ENCODE results near the gene ANKEF1. TPM values are rescaled to one million over a fixed set of nuclear protein-coding genes. Genes with fewer than 3 reads are reported as not detected.

The ANKEF1 gene
- total and polyA plus RNA-seq, 10 of the 15 experiments (the other 5 are each of a cell fraction or from before 2014, with no cell fraction given): 0.04 to 3.0 (median 0.89) TPM

DNA sequence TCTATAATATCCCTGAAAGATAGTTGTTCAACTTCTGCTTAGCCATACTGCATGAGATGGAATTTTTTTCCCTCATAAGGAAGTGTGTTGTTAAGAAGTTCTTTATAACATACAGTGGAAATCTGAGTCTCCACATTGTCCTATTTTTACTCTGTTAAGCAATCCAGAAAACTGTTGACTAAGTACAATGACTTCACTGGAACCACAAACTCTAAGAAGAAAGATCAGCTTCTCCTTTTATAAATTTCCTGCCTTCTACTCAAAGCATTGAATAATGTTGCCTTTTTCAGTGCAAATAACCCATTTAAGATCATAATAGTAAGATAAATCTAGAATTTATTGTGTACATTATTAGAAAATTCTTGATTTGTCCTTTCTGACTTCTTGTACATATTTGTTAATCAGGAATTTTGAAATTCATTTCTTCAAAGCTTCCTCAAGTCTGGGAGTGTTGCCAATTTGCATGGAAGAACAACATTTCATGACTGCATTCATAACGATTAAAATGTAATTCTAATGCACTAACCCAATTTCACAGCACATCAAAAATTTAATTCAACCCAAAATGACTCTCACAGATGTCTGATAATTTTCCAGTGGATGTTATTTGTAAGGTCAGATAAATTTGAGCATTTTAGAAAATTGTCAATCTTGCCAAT, 45.6 kb upstream of the ANKEF1 start:
- ChIA-PET POLR2A (no interaction called here), RAD21 (ENCODE audit: unreplicated experiment) (no interaction called here), SMC1A (ENCODE audit: uncharacterized antibody, unreplicated experiment) (no interaction called here), CTCF (interaction anchor here (1.3 to 1.9 kb wide), 3 partner anchors 8 to 11 kb away, joined by 3 to 5 read pairs (median 3); no protein-coding TSS in a partner anchor)
- Histone ChIP-seq H3K27ac (ENCODE audit: control insufficient read depth, insufficient read depth) (no peak overlapping the region), H3K4me2 (ENCODE audit: control insufficient read depth, insufficient read depth) (no peak overlapping the region), H3K4me1 (ENCODE audit: control insufficient read depth, insufficient read depth, low read length) (no peaks in the 10 kb centered on the region), H4K20me1 (ENCODE audit: control insufficient read depth, insufficient read depth) (no peaks in the 10 kb centered on the region), H3K9ac (ENCODE audit: control insufficient read depth, insufficient read depth, low read length) (no peak overlapping the region), H3K79me2 (ENCODE audit: control insufficient read depth, insufficient read depth, low read length) (no peaks in the 10 kb centered on the region), H3K9me3 (replicated peaks; ENCODE audit: control insufficient read depth, insufficient read depth, low read length) (no peaks in the 10 kb centered on the region), H3K4me3 (no peak overlapping the region), H2AFZ (ENCODE audit: control insufficient read depth, low read depth, low read length) (no peak overlapping the region), H3K27me3 (replicated peaks in 1 of 2; ENCODE audit: control insufficient read depth in 2 of 2, insufficient read depth in 2 of 2, low read length in 1 of 2) (no peaks in the 10 kb centered on the region), H3K36me3 (ENCODE audit: control insufficient read depth in 2 of 2, insufficient read depth in 2 of 2, low read length in 1 of 2) (no peaks in the 10 kb centered on the region)
- in situ Hi-C loops (cut with MboI) (loop anchor here (25.0 kb wide), 1 partner anchor 1548 kb away; no protein-coding TSS in a partner anchor), intact Hi-C loops (cut with micrococcal nuclease; ENCODE audit: unreplicated experiment) (no loop called here)
- 7% methylated on average over 1 of the region's 1 CpG for WGBS (ENCODE audit: insufficient coverage, insufficient replicate concordance, low lambda C conversion rate, missing lambda C conversion rate)
- ATAC-seq (no peak), FAIRE-seq (no peak), DNase-seq (ENCODE audit: low read depth, low spot score) (no peak)
- TF ChIP-seq KDM1A (IDR thresholded peaks at IDR 0.05; ENCODE audit: borderline replicate concordance): no peak
- no peak for TF ChIP-seq RAD51 (IDR thresholded peaks at IDR 0.05)
- TF ChIP-seq ZBTB11 (CRISPR knock-in tag; IDR thresholded peaks at IDR 0.05): no peak
- no peak for TF ChIP-seq BACH1 (IDR thresholded peaks at IDR 0.05; ENCODE audit: borderline replicate concordance)
- TF ChIP-seq SRF (IDR thresholded peaks at IDR 0.05; ENCODE audit: low read depth in 2 of 2, low read length in 2 of 2): no peak
- no peak for TF ChIP-seq ZZZ3 (IDR thresholded peaks at IDR 0.05; ENCODE audit: control insufficient read depth, insufficient read length, low read depth)
- no peak for TF ChIP-seq CBX5 (IDR thresholded peaks at IDR 0.05; ENCODE audit: low read depth)
- TF ChIP-seq KLF5 (IDR thresholded peaks at IDR 0.05; ENCODE audit: partially characterized antibody): no peak
- no peak for TF ChIP-seq NFYA (IDR thresholded peaks at IDR 0.05; ENCODE audit: borderline replicate concordance, low read depth, low read length)
- no peak for TF ChIP-seq FOXM1 (IDR thresholded peaks at IDR 0.05; ENCODE audit: low read depth, low read length)
- no peak for TF ChIP-seq CREB1 (IDR thresholded peaks at IDR 0.05; ENCODE audit: low read depth)
- TF ChIP-seq, protein P1, sequence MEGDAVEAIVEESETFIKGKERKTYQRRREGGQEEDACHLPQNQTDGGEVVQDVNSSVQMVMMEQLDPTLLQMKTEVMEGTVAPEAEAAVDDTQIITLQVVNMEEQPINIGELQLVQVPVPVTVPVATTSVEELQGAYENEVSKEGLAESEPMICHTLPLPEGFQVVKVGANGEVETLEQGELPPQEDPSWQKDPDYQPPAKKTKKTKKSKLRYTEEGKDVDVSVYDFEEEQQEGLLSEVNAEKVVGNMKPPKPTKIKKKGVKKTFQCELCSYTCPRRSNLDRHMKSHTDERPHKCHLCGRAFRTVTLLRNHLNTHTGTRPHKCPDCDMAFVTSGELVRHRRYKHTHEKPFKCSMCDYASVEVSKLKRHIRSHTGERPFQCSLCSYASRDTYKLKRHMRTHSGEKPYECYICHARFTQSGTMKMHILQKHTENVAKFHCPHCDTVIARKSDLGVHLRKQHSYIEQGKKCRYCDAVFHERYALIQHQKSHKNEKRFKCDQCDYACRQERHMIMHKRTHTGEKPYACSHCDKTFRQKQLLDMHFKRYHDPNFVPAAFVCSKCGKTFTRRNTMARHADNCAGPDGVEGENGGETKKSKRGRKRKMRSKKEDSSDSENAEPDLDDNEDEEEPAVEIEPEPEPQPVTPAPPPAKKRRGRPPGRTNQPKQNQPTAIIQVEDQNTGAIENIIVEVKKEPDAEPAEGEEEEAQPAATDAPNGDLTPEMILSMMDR (IDR thresholded peaks at IDR 0.05 in 2 of 3, conservative IDR thresholded peaks at IDR 0.05 in 1 of 3; ENCODE audit: control insufficient read depth in 2 of 3, extremely low read depth in 1 of 3, insufficient read depth in 1 of 3, low read depth in 3 of 3, low read length in 3 of 3): no peak
- no peak for TF ChIP-seq TCF3 (IDR thresholded peaks at IDR 0.05; ENCODE audit: borderline replicate concordance, insufficient read depth, low read depth, low read length)
- TF ChIP-seq, protein P2, sequence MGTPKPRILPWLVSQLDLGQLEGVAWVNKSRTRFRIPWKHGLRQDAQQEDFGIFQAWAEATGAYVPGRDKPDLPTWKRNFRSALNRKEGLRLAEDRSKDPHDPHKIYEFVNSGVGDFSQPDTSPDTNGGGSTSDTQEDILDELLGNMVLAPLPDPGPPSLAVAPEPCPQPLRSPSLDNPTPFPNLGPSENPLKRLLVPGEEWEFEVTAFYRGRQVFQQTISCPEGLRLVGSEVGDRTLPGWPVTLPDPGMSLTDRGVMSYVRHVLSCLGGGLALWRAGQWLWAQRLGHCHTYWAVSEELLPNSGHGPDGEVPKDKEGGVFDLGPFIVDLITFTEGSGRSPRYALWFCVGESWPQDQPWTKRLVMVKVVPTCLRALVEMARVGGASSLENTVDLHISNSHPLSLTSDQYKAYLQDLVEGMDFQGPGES (IDR thresholded peaks at IDR 0.05): no peak
- TF ChIP-seq SIX5 (IDR thresholded peaks at IDR 0.05; ENCODE audit: low read depth, low read length, severe bottlenecking): no peak
- no peak for TF ChIP-seq RB1 (IDR thresholded peaks at IDR 0.05; ENCODE audit: borderline replicate concordance)
- no peak for TF ChIP-seq STAT3 (IDR thresholded peaks at IDR 0.05; ENCODE audit: low read depth, low read length)
- BruUV-seq (replicated peaks): no TSS peak

All from GM12878 (cell line).